NCI-H2227 (cell line): ENCODE data around the gene LRRC8C.
"Not testable (repeated sequence)": the region's sequence is repeated elsewhere in the genome, so short reads cannot be mapped to it uniquely, and the experiment has no call there.

Experiments
- DNase-seq: peaks from one replicate; lab custom pipeline; 2025; ENCODE audit not compliant: unreplicated experiment; lab: John Stamatoyannopoulos, UW

The LRRC8C gene

GRCh38 chr1:89607586-89608318 is 25.2 kb upstream of the LRRC8C start:
- no peak for DNase-seq

- DNase-seq, result no peak
These were observed 24.5 kb upstream of the LRRC8C start for GRCh38 chr1:89608319-89608983.

- DNase-seq, result no peak
These were observed 23.8 kb upstream of the LRRC8C start for GRCh38 chr1:89608984-89609725.

- no peak for DNase-seq
These were observed 23.0 kb upstream of the LRRC8C start for GRCh38 chr1:89609781-89610456.

- DNase-seq, result no peak
These were observed 22.4 kb upstream of the LRRC8C start for GRCh38 chr1:89610457-89611011.

GRCh38 chr1:89611721-89612120 is 21.2 kb upstream of the LRRC8C start:
- no peak for DNase-seq

GRCh38 chr1:89613928-89614327 is 19.0 kb upstream of the LRRC8C start:
- DNase-seq, result no peak

GRCh38 chr1:89615676-89616598 is 17.0 kb upstream of the LRRC8C start:
- no peak for DNase-seq

- DNase-seq, result no peak
These were observed 15.9 kb upstream of the LRRC8C start for GRCh38 chr1:89616844-89617627.

GRCh38 chr1:89620664-89621063 is 12.3 kb upstream of the LRRC8C start:
- DNase-seq, result no peak

GRCh38 chr1:89622895-89623294 is 10.0 kb upstream of the LRRC8C start:
- DNase-seq, result no peak

GRCh38 chr1:89624314-89624713 is 8.6 kb upstream of the LRRC8C start:
- no peak for DNase-seq

- DNase-seq, result no peak
These were observed 8.1 kb upstream of the LRRC8C start for GRCh38 chr1:89624715-89625323.

- DNase-seq, result no peak
These were observed 5.3 kb upstream of the LRRC8C start for GRCh38 chr1:89627596-89627962.

GRCh38 chr1:89629146-89629545 is 3.8 kb upstream of the LRRC8C start:
- DNase-seq, result no peak

- not testable (repeated sequence) for DNase-seq
These were observed 3.3 kb upstream of the LRRC8C start for GRCh38 chr1:89629600-89629999.

GRCh38 chr1:89630048-89630447 is 2.9 kb upstream of the LRRC8C start:
- no peak for DNase-seq

GRCh38 chr1:89631816-89632656 is 884 bp upstream of the LRRC8C start:
- peak; percentile 50 for DNase-seq
